NCI-H510A (cell line): Measurements from ENCODE around the gene TMC6.
"Not testable (repeated sequence)": the region's sequence is repeated elsewhere in the genome, so short reads cannot be mapped to it uniquely, and the experiment has no call there.

Experiments
- DNase-seq: peaks from one replicate; lab custom pipeline; 2025; lab: John Stamatoyannopoulos, UW

The TMC6 gene, protein sequence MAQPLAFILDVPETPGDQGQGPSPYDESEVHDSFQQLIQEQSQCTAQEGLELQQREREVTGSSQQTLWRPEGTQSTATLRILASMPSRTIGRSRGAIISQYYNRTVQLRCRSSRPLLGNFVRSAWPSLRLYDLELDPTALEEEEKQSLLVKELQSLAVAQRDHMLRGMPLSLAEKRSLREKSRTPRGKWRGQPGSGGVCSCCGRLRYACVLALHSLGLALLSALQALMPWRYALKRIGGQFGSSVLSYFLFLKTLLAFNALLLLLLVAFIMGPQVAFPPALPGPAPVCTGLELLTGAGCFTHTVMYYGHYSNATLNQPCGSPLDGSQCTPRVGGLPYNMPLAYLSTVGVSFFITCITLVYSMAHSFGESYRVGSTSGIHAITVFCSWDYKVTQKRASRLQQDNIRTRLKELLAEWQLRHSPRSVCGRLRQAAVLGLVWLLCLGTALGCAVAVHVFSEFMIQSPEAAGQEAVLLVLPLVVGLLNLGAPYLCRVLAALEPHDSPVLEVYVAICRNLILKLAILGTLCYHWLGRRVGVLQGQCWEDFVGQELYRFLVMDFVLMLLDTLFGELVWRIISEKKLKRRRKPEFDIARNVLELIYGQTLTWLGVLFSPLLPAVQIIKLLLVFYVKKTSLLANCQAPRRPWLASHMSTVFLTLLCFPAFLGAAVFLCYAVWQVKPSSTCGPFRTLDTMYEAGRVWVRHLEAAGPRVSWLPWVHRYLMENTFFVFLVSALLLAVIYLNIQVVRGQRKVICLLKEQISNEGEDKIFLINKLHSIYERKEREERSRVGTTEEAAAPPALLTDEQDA

DNA sequence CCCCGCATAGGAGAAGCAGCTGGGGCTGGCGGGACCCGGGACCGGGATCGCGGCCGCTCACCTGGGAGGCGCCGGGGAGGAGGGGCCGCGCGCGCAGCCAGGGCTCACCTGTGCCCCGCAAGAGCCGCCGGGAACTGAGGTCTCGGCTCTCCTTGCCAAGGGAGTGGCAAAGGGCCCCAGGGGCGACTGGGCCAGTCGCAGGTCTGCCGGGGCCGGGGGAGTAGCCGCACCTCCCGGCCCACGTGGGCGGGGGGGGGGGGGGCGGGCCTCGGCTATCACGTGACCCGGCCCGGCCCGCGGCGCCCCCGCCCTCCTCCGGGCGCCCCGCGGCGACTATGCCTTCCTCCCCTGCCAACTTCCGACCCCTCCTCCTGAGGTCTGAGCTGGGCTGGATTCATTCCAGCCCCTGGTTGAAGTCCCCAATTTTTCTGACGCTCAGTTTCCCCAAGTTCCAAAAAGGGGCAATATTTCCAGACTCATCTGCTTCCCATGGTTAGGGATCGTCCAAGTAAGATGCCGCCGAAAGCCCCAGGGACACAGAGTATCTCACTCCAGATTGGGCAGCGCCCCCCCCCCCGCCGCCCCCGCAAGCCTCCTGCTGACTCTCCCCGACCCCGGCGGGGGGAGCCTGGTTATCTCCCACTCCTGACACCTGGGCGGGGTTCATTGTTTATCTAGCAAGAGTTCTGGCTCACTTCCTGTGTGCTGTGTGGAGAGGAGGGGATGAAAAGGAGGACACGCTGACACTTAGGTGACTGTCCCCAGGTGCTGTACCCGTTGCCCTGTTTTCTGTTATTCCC, at the start of gene TMC6:
Gene TMC6, minus strand, starts transcription at position 205 of the 800 bp plus-strand sequence. CDS start 1,923 bp downstream, outside the sequence.
- peak; percentile 85 for DNase-seq

DNA sequence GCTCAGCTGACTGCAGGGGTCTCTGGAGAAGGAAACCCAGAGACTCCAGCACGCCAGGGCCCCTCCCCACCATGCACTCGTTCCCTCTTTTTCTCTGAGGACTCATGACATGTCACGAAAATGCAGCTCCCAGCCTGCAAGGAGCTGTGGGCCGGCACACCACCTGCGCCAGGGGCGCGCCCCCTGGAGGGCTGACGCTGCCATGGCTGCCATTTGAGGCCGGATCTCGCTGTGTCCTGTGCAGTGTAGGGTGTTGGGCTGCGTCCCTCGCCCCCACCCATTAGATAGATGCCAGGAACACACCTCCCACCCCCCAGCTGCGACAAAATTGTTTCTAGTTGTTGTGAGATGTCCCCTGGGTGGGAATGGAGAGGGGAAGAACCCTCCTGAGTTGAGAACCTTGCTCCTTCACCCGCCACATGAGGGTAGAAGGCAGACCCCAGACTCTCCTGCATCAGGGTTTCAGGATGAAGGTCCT, 48.0 kb upstream of the TMC6 start:
- no peak for DNase-seq

DNA sequence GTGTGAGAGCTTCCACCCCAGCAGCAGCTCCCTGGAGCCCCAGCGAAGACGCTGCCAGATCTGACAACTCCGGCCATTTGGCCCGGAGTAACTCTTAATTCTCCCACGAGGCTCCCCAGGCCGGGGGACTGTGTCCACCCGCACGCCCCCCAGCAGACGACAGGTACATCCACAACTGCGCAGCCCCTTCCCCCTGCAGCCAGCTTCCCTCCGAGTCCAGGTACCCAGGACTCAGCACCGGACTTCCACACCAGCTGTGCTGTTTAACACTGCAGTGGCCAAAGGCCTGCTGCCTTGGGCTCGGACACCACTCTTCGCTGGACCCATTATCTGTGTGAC, 47.1 kb upstream of the TMC6 start:
- DNase-seq = no peak

DNA sequence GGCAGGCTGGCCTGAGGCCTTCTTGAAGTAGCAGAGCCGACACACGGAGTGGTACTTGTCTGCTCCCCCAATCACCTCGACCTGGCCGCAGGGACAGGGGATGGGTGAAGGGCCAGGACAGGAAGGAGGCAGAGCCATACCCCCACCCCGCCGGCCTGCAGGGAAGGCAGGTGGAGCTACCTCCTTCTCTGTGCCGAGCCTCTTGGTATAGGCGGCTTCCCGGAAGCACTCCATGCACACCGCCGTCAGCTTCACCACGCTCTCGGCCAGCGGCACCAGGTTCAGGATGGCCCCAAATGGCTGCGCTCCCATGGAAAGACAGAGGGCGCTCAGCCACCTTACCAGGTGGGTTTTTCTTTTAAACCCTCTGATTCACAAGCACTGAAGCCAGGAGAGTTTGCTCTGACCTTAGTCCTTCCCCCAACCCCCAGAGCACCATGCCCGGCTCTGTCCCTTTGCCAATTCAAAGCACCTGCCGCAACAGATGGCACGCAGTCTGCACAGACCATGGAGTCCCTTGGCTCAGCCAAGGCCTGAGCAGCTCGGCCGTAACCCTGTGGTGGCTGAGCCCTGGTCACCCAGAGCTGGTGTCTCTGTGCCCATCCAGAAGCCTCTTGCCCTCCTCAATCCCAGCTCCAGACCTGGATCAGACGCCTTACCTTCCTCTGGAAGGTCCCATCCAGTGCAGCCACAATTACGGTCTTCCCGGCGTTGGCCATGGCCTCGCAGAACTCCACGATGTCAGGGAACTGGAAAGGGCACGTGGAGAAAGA, 46.5 kb upstream of the TMC6 start:
- DNase-seq = peak; percentile 62

DNA sequence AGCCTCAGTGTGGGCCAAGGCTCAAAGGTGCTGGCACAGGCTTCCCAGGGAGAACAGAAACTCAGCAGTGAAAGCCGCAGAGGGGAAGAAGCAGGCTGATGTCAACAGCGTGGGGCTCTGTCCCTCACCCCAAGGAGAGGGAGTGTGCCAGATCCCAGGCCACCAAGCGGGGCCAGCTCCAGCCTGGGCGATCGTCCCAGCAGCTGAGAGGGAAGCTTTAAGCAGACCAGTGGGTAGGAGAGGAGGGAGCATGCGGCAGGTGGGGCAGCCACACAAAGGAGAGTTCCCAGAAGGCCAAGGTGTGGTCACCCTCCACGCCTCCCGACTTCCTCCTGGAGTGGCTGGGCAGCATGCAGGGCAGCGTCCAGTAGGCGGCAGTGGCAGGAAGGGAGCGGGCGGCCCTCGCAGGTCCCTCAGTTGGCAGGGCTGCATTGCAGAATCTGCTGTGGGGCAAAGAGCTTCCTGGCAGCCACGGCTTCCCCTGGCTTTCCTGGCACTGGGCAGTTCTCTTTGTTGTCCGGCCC, 45.9 kb upstream of the TMC6 start:
- no peak for DNase-seq

DNA sequence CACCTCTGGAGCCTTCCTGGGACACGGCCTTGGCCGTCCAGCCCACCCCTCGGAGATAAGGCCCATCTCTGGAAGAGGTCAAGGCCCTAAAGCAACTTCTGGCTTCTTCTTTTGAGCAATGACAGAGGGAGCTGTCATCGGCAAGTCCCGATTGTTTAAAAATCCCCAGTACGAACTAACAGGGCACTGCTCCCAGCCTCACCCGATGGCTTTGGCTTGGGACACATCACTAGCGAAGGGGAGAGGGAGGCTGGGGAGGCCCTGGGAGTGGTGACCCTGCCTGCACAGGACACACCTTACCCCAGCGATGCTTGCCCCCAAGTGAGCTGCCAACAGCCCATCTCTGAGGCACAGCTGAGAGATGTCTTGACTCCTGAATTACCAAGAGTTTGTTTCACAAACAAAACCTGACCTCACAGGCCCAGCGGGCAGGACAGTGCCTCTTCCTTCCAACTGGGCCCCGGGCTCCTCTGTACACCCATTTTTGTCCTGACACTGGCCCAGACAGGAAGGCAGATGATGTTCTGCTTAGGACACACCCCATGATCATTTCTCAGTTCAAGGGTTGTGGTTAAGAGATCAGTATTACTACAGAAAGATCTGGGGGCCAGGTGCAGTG, 44.7 kb upstream of the TMC6 start:
- DNase-seq = no peak

GRCh38 chr17:78172249-78173051, 43.9 kb upstream of the TMC6 start:
- DNase-seq = peak; percentile 31

- not testable (repeated sequence) for DNase-seq
These were observed 43.2 kb upstream of the TMC6 start for GRCh38 chr17:78171591-78172248.

DNA sequence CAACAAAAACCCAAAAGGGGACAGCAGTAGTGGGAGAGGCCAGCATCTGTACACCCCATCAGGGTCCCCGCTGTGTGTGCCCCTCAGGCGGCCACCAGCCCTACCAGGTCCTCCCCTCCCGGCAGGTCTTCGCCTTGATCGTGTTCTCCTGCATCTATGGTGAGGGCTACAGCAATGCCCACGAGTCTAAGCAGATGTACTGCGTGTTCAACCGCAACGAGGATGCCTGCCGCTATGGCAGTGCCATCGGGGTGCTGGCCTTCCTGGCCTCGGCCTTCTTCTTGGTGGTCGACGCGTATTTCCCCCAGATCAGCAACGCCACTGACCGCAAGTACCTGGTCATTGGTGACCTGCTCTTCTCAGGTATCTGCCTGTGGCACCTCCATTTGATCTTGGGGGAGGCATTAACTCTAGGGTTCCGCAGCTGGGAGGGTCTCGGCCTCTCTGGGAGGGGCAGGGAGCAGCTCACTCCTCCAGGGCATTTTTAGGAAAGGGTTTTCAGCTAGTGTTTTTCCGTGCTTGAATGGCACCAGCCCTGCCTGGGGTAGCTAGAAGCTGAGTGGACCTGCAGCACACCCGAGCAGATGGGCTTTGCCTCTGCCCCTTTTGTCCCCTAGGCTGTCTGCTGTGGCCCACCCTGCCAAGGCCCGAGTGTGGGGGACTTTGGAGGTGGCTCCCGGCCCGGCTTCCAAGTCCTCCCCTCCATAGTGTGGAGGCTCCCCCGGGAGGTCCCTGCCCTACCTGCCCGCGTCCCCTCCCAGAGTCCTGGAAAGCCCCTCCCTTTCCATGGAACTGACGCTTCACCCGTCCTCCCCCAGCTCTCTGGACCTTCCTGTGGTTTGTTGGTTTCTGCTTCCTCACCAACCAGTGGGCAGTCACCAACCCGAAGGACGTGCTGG, 42.4 kb upstream of the TMC6 start:
- DNase-seq = no peak

DNA sequence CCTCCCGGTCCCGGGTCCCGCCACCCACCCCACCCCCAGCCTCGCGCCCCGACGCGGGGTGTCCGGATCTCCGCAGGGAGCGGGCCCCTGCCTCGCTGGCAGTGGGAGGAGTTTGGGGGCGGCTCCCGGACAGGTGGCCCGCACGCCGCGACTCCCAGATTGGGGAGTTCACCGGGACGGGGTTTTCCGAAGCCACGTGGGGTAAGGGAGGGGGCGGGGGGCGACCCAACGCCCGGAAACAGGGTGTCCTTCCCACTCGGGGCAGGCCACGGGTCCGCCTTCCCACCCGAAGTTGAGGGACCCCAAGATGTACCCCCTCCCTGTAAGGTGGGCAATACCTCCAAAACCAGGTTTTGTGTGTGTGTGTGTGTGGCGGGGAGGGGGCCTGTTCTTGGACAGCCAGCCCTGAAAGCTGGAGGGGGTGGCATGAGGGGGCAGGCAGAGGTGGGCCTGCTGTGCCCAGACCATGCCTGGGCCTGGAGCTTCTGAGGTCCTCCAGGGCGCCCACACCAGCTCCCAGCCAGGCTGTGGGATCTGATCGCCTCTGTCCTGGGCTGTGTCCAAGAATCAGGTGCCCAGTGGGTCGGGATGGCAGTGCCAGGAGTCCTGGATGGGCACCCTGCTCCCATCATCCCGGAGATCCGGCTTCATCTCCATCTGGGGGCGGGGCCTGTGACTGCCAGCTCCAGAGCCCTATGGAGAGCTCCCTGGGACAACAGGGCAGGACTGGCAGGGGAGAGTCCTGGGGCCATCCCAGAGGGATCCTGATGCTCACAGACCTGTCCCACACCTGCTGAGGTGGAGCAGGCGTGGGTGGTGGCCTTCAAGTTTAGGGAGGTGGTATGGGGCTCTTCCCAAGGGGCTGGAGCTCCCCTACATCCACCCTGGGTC, 40.6 kb upstream of the TMC6 start:
- DNase-seq = peak; percentile 65

- peak; percentile 84 for DNase-seq
These were observed 39.8 kb upstream of the TMC6 start, which contains the start of gene SYNGR2 for GRCh38 chr17:78168242-78168902. Gene SYNGR2, plus strand, starts transcription at chr17:78168581. Its CDS starts 36 bp downstream, at chr17:78168617.

DNA sequence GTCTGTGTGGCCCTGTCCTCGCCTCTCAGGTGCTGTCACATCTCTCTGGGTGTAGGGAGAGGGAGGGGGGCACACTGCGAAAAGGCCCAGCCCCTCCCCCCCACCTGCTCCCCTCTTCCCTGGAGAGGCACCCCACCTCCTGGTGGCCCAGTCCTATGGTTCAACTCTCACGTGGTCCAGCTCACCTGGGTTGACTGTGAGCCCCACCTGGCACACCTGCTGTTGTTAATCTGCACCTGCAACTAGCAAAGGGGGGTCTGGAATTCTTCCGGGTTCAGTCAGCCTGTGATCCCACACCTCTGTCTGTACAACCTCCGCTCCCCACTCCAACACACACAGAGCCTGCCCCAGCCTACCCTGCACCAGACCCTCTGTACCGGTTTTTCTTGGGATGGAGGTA, 37.9 kb upstream of the TMC6 start:
- DNase-seq = peak; percentile 52

- DNase-seq = no peak
These were observed 36.4 kb upstream of the TMC6 start for GRCh38 chr17:78164748-78165607.

DNA sequence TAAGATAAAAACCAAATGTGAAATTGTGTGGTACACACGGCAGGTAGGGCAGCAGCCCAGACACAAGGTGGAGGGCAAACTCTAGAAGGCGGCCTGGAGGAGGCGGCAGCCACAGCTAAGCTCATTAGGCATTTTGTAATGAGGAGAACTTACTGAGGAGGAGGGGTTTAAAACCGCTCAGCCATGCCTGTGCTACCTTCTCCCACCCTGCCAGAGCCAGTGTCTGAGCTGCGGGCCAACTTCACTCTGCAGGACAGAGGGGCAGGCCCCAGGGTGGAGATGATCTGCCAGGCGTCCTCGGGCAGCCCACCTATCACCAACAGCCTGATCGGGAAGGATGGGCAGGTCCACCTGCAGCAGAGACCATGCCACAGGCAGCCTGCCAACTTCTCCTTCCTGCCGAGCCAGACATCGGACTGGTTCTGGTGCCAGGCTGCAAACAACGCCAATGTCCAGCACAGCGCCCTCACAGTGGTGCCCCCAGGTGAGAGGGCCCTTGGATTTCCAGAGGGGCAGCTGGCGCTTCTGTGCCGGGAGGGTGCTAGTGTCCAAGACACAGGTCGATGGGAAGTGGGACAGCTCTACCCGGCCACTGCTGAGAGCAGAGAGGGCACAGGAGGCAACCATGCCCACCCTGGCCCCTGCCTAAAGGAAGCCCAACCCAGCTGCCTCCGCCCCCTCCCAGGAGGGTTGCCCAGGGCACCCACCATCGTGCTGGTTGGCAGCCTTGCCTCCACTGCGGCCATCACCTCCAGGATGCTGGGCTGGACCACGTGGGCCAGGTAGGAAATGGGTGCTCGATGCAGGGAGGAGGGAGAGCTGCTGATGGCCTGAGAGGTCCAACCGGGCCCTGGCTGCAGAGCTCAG, 35.6 kb upstream of the TMC6 start:
- no peak for DNase-seq
